Cardiac septum (tissue), 1 donor: ENCODE data around the gene S100A7A. TPM values are rescaled to one million over a fixed set of nuclear protein-coding genes. Genes with fewer than 3 reads are reported as not detected.
A peak's percentile ranks its signal among the peaks of the same experiment; 100 is the strongest.
"Not testable (repeated sequence)": the region's sequence is repeated elsewhere in the genome, so short reads cannot be mapped to it uniquely, and the experiment has no call there.

Experiments used
- DNase-seq: peaks from one replicate; pipeline ENCODE4 v3.0.0-alpha.2; 2020; ENCODE audit warnings: low spot score
- intact Hi-C: fragments of 100-400 bp; cut with DNase I; formaldehyde crosslinking; loops from one replicate; pipeline ENCODE4 v1.14.0; 2022
- total RNA-seq: library from RNA; stranded (reverse); fragmentation: NEBNext Ultra II Directional; extraction: Animal tissue kit (Norgen Biotek cat#: 25700); gene quantifications from one replicate; pipeline ENCODE4 v1.2.1, GENCODE V29; 2021
- donor health status: DM: no; HTN: no; CAD: no.

Gene S100A7A
- total RNA-seq, 1 donor from 2014 or later, result not detected

DNA sequence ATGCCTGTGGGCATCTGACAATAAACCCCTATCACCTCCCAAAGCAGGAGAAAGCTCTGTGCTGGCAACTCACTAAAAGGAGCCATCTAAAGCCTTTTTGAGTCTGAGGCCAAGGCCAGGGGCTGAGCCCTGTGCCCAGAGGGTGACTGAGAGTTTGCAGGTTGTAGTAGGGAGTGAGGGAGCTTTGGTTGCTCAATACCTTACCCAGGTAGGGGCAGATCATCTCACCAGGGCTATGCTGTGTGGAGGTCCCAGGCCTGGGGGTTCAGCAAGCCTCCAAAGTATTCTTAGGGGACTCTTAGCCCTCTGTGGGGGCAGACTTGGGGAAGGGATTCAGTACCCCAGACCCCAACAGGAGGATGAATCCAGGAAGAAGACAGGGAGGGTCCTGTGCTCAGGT is 23.0 kb downstream of the S100A7A start:
- DNase-seq, result no peak
- intact Hi-C loops, result no loop called here

DNA sequence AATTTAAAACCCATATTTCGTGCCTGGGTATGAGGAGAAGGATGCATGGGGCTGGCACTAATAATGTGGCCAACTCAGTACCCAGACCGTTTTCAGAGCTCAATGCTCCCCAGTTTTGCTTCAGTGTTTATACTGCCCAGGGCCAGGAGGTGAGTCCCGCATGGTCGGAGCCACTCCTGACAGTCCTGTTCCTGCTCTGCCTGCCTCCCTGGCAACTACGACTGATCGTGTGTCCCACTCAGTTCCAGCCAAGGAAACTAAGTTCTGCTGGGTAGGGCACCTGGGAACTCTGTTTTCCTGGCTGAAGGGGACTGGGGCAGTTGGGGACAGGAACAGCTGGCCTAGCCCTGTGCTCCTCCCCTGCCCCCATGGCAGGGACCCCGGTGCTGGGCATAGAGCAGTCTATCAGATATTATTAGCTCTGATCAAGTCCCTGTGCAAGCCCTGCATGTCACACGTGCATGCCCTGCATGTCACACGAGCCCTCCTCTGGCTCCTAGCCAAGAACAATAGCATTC is 25.0 kb downstream of the S100A7A start:
- intact Hi-C loops, result no loop called here
- peak; percentile 43 for DNase-seq

DNA sequence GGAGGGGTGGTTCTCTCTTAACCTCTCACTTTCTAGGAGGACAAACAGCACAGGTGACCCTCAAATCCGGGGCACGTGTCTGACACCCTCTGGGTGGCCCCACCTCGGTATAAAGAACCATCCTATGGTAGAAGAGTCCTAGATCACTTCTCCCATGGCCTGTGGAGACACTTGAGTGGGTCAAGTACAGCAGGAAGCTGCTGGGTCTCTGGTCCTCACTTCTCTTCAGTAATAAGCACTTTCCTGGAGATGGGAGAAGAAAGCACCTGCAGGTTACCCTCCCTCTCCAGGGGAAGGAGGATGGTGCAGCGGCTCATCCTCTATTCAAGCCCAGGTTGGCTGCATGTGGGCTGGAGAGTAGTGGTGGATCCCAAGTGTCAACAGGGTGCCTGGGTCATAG is 27.2 kb downstream of the S100A7A start:
- intact Hi-C loops, result no loop called here
- DNase-seq, result no peak

- no peak for DNase-seq
- intact Hi-C loops, result no loop called here
Observed at GRCh38 chr1:153444078-153444477, 27.8 kb downstream of the S100A7A start.

- no peak for DNase-seq
- intact Hi-C loops, result no loop called here
Observed at GRCh38 chr1:153447498-153448170, 31.3 kb downstream of the S100A7A start.

GRCh38 chr1:153448851-153449250 is 32.5 kb downstream of the S100A7A start:
- intact Hi-C loops, DNase-seq: not testable (repeated sequence)

DNA sequence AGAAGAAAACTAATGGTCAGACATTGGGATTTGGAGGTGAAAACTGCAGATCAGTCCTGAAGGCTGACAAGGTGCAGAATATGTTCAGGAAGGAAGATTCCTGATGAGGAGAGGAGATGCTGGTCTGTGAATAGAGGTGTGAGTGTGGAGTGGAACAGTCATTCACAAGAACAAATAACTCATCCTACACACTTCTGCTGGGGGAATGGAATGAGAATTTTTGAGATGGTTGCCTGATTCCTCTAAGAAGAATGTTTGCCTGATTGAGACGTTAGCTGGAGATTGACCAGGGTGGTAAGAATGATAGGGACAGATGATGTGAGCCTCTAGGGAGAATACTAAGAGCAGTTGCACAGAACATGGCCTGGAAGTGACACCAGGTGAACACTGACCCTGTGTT is 40.1 kb downstream of the S100A7A start:
- DNase-seq, result no peak
- intact Hi-C loops, result no loop called here

- no peak for DNase-seq
- intact Hi-C loops, result no loop called here
Observed at GRCh38 chr1:153459655-153460054, 43.3 kb downstream of the S100A7A start.

DNA sequence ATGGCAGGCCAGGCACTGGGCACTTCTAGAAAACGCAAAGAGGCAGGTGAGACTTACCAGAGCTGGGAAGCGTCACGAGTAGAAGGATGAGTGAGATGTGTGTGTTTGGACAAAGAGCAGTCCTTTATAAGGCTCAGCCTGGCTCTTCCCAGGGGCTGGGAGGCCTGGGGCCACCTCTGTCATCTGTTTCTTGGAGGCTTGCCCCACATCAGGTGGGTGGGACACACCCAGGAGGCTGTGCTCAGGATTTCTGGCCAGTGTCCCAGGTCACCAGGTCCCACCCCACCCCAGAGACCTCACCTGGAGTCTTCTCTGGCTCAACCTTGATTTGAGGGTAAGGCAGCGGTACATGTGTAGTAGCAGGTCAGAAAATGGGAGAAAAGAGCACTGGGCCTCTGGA is 44.2 kb downstream of the S100A7A start, which contains the start of gene S100A7:
TSS of gene S100A7 (minus strand) at position 101 of the 400 bp plus-strand sequence. CDS start 1,638 bp downstream, outside the sequence.
- intact Hi-C loops, result no loop called here
- no peak for DNase-seq

DNA sequence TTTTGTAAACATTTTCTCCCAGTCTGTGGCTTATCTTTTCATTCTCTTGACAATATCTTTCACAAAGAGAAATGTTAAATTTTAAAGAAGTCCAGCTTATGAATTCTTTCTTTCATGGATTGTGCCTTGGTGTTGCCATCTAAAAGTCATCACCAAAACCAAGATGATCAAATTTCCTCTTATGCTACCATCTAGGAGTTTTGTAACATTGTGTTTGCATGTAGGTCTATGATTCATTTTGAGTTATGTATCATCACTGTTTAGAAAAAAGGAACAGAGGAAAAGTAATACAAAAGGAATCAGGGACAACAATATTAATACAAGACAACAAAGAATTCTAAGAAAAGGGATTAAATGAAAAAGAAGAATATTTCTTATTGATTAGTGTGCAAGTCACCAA is 46.4 kb downstream of the S100A7A start:
- DNase-seq, intact Hi-C loops: not testable (repeated sequence)

DNA sequence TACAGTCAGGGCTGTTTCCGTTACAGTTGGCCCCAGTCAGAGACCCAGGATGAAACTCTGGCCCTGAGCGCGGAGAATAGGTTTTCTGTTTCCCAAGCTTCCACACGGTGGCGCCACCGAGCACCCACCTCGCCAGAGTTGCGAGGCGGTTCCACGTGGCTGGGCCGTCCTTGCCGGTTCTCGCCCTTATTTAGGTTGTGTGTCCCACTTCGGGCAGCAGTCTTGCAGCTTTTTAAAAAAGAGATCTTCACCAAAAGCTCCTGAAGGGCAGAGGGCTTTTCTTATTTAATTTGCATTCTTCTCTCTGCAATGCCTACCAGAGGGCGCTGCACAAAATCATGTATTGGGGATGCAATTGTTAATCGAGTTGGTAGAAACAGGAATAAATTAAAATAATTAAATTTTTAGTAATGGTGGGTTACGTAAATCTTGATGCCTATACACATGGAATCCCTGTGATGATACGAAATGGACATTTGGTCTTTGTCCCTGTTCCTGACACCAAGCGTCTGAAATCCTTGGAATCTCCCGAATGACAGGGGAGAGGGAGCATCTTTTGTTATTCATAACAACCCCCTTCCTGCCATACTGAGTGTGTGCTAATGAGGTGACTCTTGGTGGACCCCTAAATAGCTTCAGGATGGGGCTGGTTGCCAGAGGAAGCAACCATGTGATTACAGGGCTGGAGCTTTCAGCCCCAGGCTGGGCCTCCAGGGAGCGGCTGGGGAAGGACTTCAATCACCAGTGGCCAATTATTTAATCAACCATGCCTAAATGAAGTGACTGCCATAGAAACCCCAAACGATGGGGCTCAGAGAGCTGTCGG is 49.7 kb downstream of the S100A7A start:
- intact Hi-C loops, result no loop called here
- peak; percentile 84 for DNase-seq

DNA sequence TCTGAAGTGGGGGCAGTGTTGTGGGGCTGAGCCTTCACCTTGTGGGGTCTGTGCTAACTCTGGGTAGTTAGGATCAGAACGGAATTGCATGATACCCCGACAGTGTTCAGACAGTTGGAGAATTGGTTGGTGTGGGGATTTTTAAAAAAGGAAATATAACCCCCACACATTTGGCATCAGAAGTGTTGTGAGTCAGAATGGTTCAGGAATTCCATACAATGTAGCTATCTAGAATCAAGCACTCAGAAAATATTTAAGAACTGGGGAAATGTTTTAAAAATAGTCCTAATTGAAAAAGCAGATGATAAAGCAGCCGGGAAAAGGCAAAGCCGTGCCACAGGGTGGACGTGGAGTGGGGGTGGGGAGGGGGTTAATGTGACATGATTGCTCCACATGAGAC is 50.6 kb downstream of the S100A7A start:
- no peak for DNase-seq
- intact Hi-C loops, result no loop called here

DNA sequence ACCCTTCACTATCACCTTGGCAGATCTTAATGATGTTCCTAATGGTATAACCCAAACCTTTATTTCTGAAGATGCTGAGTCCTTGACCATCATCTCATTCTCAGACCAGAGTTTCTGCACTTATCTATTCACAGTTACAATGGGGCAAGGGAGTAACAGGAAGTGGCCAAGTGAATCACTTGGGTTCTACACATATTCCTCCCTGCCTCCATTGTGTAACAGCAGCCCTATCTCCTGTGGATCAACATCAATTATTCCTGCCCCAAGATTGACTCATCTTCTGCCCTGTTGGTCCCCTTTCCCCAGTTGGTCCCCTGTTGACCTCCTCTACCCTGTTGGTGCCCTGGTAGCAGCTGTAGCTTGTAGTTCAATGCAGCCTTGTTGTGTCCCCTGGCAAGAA is 54.4 kb downstream of the S100A7A start:
- intact Hi-C loops, result no loop called here
- no peak for DNase-seq

Other genes with a start within 250 kb of the S100A7A start
- gene LELP1, start 213.1 kb upstream of the S100A7A start, total RNA-seq, result not detected
- gene PRR9, start 198.9 kb upstream of the S100A7A start, total RNA-seq, result not detected
- not detected for gene LORICRIN, start 156.8 kb upstream of the S100A7A start, total RNA-seq
- gene PGLYRP3, start 103.6 kb upstream of the S100A7A start, total RNA-seq, result not detected
- gene PGLYRP4, start 67.7 kb upstream of the S100A7A start, total RNA-seq, result not detected
- 91.9 TPM for gene S100A9, start 58.7 kb upstream of the S100A7A start, total RNA-seq
- 4.1 TPM for gene S100A12, start 40.9 kb upstream of the S100A7A start, total RNA-seq
- 71.3 TPM for gene S100A8, start 25.4 kb upstream of the S100A7A start, total RNA-seq
- not detected for gene S100A7, start 44.1 kb downstream of the S100A7A start, total RNA-seq
- 418 TPM for gene S100A6, start 119.5 kb downstream of the S100A7A start, total RNA-seq
- gene S100A5, start 124.4 kb downstream of the S100A7A start, total RNA-seq, result not detected
- 107 TPM for gene S100A4, start 129.3 kb downstream of the S100A7A start, total RNA-seq
- 1.3 TPM for gene S100A3, start 132.7 kb downstream of the S100A7A start, total RNA-seq
- gene S100A2, start 149.3 kb downstream of the S100A7A start, total RNA-seq, result 5.0 TPM
- 39.8 TPM for gene S100A16, start 196.6 kb downstream of the S100A7A start, total RNA-seq
- 3.4 TPM for gene S100A14, start 199.8 kb downstream of the S100A7A start, total RNA-seq
- gene S100A13, start 211.0 kb downstream of the S100A7A start, total RNA-seq, result 200 TPM
- gene S100A1, start 211.9 kb downstream of the S100A7A start, total RNA-seq, result 1,915 TPM
- 90.4 TPM for gene CHTOP, start 217.5 kb downstream of the S100A7A start, total RNA-seq
- 62.1 TPM for gene SNAPIN, start 242.2 kb downstream of the S100A7A start, total RNA-seq